ENCODE results near the gene SDK2. TPM values are rescaled to one million over a fixed set of nuclear protein-coding genes. Genes with fewer than 3 reads are reported as not detected.

Gene SDK2
- total and polyA plus RNA-seq, 2 of the 8 experiments (the other 6 are each of a cell fraction or from before 2014, with no cell fraction given), result 3.9 to 4.1 TPM

DNA sequence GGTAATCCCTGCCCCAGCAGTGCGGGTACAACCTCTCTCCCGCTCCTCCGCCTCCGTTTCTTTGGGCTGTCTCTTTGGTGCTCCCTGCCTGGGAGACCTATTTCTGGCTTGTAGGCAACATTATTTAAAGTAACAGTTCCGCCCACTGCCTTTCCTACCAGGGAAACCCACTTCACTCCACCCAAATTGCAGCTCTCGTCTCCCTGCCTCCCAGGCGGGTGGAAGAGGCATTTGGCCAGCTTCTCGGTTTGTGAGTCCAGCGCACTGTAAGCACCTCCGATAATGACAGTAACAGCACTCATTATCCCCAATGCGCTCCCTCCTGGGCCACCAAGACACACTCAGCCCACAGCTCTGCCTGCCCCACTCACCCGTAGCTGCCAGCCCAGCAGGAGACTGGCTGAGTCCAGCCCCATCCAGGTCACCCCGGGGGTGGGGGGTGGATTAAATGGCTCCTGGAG, 167.3 kb downstream of the SDK2 start (continued):
- TF ChIP-seq, protein P1, sequence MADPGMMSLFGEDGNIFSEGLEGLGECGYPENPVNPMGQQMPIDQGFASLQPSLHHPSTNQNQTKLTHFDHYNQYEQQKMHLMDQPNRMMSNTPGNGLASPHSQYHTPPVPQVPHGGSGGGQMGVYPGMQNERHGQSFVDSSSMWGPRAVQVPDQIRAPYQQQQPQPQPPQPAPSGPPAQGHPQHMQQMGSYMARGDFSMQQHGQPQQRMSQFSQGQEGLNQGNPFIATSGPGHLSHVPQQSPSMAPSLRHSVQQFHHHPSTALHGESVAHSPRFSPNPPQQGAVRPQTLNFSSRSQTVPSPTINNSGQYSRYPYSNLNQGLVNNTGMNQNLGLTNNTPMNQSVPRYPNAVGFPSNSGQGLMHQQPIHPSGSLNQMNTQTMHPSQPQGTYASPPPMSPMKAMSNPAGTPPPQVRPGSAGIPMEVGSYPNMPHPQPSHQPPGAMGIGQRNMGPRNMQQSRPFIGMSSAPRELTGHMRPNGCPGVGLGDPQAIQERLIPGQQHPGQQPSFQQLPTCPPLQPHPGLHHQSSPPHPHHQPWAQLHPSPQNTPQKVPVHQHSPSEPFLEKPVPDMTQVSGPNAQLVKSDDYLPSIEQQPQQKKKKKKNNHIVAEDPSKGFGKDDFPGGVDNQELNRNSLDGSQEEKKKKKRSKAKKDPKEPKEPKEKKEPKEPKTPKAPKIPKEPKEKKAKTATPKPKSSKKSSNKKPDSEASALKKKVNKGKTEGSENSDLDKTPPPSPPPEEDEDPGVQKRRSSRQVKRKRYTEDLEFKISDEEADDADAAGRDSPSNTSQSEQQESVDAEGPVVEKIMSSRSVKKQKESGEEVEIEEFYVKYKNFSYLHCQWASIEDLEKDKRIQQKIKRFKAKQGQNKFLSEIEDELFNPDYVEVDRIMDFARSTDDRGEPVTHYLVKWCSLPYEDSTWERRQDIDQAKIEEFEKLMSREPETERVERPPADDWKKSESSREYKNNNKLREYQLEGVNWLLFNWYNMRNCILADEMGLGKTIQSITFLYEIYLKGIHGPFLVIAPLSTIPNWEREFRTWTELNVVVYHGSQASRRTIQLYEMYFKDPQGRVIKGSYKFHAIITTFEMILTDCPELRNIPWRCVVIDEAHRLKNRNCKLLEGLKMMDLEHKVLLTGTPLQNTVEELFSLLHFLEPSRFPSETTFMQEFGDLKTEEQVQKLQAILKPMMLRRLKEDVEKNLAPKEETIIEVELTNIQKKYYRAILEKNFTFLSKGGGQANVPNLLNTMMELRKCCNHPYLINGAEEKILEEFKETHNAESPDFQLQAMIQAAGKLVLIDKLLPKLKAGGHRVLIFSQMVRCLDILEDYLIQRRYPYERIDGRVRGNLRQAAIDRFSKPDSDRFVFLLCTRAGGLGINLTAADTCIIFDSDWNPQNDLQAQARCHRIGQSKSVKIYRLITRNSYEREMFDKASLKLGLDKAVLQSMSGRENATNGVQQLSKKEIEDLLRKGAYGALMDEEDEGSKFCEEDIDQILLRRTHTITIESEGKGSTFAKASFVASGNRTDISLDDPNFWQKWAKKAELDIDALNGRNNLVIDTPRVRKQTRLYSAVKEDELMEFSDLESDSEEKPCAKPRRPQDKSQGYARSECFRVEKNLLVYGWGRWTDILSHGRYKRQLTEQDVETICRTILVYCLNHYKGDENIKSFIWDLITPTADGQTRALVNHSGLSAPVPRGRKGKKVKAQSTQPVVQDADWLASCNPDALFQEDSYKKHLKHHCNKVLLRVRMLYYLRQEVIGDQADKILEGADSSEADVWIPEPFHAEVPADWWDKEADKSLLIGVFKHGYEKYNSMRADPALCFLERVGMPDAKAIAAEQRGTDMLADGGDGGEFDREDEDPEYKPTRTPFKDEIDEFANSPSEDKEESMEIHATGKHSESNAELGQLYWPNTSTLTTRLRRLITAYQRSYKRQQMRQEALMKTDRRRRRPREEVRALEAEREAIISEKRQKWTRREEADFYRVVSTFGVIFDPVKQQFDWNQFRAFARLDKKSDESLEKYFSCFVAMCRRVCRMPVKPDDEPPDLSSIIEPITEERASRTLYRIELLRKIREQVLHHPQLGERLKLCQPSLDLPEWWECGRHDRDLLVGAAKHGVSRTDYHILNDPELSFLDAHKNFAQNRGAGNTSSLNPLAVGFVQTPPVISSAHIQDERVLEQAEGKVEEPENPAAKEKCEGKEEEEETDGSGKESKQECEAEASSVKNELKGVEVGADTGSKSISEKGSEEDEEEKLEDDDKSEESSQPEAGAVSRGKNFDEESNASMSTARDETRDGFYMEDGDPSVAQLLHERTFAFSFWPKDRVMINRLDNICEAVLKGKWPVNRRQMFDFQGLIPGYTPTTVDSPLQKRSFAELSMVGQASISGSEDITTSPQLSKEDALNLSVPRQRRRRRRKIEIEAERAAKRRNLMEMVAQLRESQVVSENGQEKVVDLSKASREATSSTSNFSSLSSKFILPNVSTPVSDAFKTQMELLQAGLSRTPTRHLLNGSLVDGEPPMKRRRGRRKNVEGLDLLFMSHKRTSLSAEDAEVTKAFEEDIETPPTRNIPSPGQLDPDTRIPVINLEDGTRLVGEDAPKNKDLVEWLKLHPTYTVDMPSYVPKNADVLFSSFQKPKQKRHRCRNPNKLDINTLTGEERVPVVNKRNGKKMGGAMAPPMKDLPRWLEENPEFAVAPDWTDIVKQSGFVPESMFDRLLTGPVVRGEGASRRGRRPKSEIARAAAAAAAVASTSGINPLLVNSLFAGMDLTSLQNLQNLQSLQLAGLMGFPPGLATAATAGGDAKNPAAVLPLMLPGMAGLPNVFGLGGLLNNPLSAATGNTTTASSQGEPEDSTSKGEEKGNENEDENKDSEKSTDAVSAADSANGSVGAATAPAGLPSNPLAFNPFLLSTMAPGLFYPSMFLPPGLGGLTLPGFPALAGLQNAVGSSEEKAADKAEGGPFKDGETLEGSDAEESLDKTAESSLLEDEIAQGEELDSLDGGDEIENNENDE (IDR thresholded peaks at IDR 0.05; ENCODE audit: insufficient replicate concordance, low read length), result no peak
- TF ChIP-seq CEBPB (IDR thresholded peaks at IDR 0.05; ENCODE audit: low read depth, low read length), result no peak
- TF ChIP-seq GTF2F1 (IDR thresholded peaks at IDR 0.05; ENCODE audit: borderline replicate concordance, low read depth, low read length), result no peak
- TF ChIP-seq USF2 (IDR thresholded peaks at IDR 0.05; ENCODE audit: low read length), result no peak
- TF ChIP-seq POLR2A (IDR thresholded peaks at IDR 0.05; ENCODE audit: control extremely low read depth in 1 of 2, low read depth in 2 of 2, low read length in 2 of 2), result no peak
